CD4-positive, alpha-beta T cell treated with Interleukin-17A for 1 hour (primary cell): ENCODE results near the gene UBAP1L.
"Not testable (repeated sequence)": the region's sequence is repeated elsewhere in the genome, so short reads cannot be mapped to it uniquely, and the experiment has no call there.

Source experiments
- DNase-seq: peaks from one replicate; pipeline ENCODE4 v3.0.0-alpha.2; 2020

UBAP1L gene

DNA sequence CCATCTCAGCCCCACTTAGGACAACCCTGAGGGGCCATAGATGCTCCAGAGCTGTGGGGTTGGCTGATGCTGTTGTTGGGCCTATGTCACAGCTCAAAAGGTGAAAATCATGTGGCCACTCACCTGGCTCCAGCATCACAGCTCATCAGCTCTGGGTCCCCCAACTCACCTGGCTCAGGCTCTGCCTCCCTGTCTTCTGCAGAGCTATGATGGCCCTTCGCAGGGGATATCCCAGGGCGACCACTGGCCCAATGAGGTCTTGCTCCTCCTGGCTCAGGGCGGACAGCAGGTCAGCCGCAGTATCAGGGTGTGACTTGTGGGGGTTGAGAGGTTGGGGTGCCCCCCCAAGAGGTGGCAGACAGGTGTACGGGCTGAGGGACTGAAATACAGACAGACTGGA lies 15.7 kb downstream of the UBAP1L start:
- DNase-seq: no peak

- no peak for DNase-seq
Observed at GRCh38 chr15:65097651-65098263, 17.2 kb downstream of the UBAP1L start.

- DNase-seq: no peak
Observed at GRCh38 chr15:65096481-65097385, 18.3 kb downstream of the UBAP1L start.

GRCh38 chr15:65095747-65096104 lies 19.3 kb downstream of the UBAP1L start:
- DNase-seq: no peak

- no peak for DNase-seq
Observed at GRCh38 chr15:65095011-65095746, 19.8 kb downstream of the UBAP1L start.

GRCh38 chr15:65094294-65094995 lies 20.6 kb downstream of the UBAP1L start:
- DNase-seq: no peak

DNA sequence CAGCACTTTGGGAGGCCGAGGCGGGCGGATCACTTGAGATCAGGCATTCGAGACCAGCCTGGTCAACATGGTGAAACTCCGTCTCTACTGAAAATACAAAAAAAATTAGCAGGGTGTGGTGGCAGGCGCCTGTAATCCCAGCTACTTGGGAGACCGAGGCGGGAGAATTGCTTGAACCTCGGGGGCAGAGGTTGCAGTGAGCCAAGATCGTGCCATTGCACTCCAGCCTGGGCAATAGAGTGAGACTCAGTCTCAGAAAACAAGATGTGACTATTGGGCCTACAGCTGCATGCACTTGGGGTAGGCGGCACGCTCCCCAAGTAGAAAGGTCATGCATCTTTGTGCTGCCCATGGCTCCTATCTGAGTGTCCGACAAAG lies 21.2 kb downstream of the UBAP1L start:
- DNase-seq: not testable (repeated sequence)

GRCh38 chr15:65092911-65093792 lies 21.8 kb downstream of the UBAP1L start:
- DNase-seq: no peak

- DNase-seq: no peak
Observed at GRCh38 chr15:65091946-65092770, 22.8 kb downstream of the UBAP1L start.

DNA sequence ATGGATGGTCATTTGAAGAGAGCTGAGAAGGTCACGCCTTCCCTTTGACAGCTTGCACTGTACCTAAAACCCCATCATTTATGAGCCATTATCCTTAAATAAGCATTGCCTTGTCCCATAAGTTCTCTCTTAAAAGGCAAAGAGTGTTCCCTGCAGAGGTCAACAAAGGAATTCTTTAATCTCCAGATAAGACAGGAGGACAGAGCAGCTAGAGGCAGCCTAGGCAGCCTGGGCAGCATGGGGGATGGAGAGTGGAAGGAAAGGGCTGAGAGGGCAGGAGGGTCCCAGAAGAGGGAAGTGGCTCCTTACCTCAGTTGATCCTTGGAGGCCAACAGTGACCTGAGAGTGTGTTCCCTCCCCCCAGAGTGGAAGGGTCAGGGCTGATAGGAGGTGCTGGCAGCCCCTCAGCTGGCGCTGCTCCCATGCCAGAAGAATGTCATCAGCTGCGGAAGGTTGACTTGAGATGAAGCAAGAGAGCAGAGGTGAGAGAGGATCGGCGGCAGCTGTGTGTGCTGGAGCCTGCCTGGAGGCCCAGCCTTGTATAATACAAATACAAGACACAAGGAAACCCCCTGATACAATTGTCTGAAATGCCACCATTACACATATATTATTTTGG lies 25.7 kb downstream of the UBAP1L start:
- DNase-seq: no peak

DNA sequence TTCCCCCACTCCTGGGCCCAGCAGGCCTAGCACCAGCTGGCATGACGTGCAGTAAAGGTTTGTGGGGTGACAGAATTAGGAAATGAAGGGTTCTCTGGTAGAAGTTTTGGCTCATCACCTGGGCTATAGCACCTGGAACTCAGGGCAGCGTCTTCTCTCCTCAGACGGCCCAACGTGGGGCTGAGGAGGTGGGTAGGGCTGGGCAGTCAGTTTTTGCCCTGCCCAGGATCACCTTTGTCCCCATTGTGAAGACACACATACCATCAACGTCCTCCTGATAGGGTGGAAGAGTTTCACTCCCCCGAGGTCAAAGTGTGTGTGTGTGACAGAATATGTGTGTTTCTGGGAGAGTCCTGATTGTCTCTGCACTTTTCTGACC lies 26.4 kb downstream of the UBAP1L start:
- DNase-seq: no peak

- DNase-seq: no peak
Observed at GRCh38 chr15:65087873-65088642, 26.9 kb downstream of the UBAP1L start.

- DNase-seq: no peak
Observed at GRCh38 chr15:65087411-65087810, 27.6 kb downstream of the UBAP1L start.

GRCh38 chr15:65086680-65087111 lies 28.3 kb downstream of the UBAP1L start:
- no peak for DNase-seq

DNA sequence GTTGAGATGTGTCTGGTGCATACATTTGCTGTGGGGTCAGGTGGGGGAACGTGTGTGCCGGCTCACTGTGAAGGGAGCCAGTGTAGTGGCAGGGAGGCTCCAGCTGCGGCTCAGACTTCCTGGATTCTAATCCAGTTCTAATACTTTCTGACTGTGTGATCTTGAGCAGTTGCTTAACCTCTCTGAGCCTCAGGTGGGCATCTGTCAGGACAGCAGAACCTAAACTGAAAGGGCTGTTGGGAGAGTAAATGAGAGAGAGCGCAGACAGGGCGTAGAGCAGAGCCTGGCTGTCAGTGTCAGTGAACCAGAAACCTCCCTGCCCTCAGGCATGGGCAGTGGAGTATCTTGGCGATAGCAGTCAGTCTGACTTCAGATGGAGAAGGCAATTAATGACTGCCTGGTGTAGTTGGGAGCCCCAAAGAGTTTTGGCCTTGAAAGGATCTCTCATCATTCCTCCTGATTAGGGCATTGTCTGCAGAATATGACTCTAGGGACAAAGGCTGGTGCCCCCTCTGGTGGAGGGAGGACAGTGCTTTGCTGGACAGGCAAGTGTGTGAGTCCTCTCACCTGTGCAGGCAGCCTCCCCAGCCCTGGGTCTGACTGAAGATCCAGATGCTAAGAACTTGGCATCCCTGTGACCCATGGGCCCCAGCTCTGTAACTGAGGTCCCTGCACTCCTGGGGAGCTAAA lies 28.9 kb downstream of the UBAP1L start:
- DNase-seq: no peak

DNA sequence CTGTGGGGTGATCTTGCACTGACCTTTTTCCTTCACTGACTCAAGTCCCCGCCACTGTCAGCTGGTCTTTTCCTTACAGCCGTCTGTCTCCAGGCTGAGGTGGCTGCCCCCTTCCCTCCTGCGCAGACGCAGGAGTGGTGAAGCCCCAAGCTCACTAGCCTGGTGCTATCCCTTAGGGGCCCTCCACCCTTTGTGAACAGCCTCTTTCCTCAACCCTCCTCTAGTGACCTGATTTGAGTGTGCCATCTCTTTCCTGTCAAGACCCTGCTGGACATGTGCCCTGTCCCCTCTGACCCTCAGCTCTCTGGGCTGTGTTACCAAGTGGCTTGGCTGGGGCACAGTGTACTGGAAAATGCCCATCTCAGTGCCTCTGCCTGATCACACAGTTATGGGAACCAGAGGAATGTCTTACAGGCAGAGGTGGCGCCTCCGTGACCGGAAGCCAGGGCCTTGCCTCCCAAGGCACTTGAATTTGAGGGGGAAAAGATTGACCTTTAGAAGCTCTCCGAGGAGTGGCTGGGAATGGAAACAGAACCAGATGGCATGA lies 29.7 kb downstream of the UBAP1L start:
- no peak for DNase-seq

DNA sequence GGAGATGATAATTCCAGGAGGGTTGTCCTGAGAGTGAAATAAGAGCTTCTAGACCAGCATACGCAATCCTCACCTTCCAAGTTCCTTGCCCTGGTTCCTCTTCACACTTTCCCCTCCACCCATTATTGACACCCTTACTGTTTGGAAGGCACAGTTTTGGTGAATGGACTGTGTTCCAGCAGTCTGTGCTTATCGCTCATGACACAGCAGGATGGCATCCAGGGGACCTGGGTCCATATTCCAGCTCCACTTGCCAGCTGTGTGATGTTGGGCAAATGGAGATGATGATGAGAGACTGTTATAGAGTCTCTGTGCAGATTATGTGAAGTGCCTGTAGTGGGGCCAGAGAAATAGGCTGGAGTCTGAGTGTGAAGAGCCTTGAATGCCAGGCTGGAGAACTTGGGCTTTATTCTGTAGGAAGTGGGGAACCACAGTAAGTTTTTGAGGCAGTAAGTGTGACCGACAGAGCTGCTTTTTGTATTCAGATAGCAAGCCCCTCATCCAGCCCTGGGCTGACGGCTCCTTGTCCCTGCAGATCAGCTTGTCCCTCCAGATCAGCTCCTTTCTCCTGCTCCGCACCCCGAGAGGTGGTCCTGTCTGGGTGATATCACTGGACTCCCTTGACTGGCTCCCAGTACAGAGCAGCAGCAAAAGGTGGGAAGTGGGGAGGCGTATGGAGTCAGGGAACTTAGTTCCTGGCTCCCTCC lies 30.3 kb downstream of the UBAP1L start:
- DNase-seq: no peak

- DNase-seq: no peak
Observed at GRCh38 chr15:65083262-65083701, 31.7 kb downstream of the UBAP1L start.
